ENCODE results near the gene PRRC2C.

DNA sequence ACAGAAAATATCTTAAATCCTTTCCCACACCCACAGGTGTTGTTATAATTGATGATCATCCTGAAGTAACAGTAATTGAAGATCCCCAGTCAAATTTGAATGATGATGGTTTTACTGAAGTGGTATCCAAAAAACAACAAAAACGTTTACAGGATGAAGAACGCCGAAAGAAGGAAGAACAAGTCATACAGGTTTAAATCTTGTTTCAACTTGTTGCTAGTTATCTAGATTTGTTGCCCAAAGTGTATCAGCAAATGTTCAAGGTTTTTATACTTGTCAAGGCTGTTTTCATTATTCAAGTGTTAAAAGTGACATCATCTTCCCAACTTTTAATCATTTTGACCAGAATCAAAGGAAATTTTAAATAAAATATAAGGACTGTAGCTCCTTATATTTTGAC is 64.7 kb downstream of the PRRC2C start:
- TF ChIP-seq, protein P1, sequence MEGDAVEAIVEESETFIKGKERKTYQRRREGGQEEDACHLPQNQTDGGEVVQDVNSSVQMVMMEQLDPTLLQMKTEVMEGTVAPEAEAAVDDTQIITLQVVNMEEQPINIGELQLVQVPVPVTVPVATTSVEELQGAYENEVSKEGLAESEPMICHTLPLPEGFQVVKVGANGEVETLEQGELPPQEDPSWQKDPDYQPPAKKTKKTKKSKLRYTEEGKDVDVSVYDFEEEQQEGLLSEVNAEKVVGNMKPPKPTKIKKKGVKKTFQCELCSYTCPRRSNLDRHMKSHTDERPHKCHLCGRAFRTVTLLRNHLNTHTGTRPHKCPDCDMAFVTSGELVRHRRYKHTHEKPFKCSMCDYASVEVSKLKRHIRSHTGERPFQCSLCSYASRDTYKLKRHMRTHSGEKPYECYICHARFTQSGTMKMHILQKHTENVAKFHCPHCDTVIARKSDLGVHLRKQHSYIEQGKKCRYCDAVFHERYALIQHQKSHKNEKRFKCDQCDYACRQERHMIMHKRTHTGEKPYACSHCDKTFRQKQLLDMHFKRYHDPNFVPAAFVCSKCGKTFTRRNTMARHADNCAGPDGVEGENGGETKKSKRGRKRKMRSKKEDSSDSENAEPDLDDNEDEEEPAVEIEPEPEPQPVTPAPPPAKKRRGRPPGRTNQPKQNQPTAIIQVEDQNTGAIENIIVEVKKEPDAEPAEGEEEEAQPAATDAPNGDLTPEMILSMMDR (IDR thresholded peaks at IDR 0.05; ENCODE audit: poor library complexity, severe bottlenecking): no peak
- TF ChIP-seq MXI1 (conservative IDR thresholded peaks at IDR 0.05; ENCODE audit: poor library complexity, severe bottlenecking): no peak
- no peak for TF ChIP-seq EZH2 (IDR thresholded peaks at IDR 0.05; ENCODE audit: borderline replicate concordance, insufficient read depth, low read length, poor library complexity, severe bottlenecking)
